Measurements from ENCODE around the gene RNU6-8. TPM values are rescaled to one million over a fixed set of nuclear protein-coding genes. Genes with fewer than 3 reads are reported as not detected.

Gene RNU6-8
- total RNA-seq, 1 experiment from 2014 or later: not detected

DNA sequence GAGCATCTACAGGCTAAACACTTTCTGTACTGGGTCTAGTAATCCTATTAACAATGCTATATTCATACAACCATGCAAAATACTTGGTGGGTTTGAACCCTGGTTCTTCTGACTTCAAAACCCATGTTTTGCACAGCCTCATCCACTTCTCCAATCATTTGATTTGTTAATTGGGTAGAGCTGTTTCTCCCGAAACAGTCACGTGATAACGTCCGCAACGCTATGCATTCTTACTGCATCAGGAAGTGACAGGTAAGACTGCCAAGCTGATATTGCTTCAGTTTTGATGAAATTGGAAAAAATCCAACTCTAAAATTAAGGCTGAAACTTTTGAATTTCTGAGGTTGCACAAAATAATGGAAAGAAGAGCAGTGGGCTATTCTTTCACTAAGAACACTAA, 31.6 kb downstream of the RNU6-8 start:
- no peaks in the 10 kb centered on the region for H3K9me3 ChIP-seq (ENCODE audit: control insufficient read depth in 1 of 2, insufficient read depth in 1 of 2, low read depth in 1 of 2, low read length in 2 of 2)
- no peak overlapping the region for H2AFZ ChIP-seq (ENCODE audit: low read depth, low read length, poor library complexity, severe bottlenecking)
- no peaks in the 10 kb centered on the region for H4K20me1 ChIP-seq (ENCODE audit: insufficient read depth)
- no peaks in the 10 kb centered on the region for H3K9me2 ChIP-seq (ENCODE audit: insufficient read depth)
- no peaks in the 10 kb centered on the region for H3K27me3 ChIP-seq (ENCODE audit: insufficient read depth, low read length)
- no peak overlapping the region for H3K4me3 ChIP-seq (replicated peaks in 1 of 2; ENCODE audit: low read depth in 1 of 2, low read length in 2 of 2)
- H3K9ac ChIP-seq (ENCODE audit: low read length): no peak overlapping the region
- ATAC-seq (no peak), DNase-seq (ENCODE audit: low read depth, low spot score) (no peak)
- intact Hi-C loops (cut with micrococcal nuclease): no loop called here
- no TSS peak for BruUV-seq (replicated peaks)
- POLR2A ChIA-PET: no interaction called here
- TF ChIP-seq YY1 (IDR thresholded peaks at IDR 0.05; ENCODE audit: extremely low read depth, insufficient replicate concordance, low read depth, low read length): no peak
- TF ChIP-seq CBX3 (IDR thresholded peaks at IDR 0.05; ENCODE audit: low read depth): no peak
- TF ChIP-seq EGR1 (IDR thresholded peaks at IDR 0.05; ENCODE audit: low read depth): no peak
- TF ChIP-seq, protein P1, sequence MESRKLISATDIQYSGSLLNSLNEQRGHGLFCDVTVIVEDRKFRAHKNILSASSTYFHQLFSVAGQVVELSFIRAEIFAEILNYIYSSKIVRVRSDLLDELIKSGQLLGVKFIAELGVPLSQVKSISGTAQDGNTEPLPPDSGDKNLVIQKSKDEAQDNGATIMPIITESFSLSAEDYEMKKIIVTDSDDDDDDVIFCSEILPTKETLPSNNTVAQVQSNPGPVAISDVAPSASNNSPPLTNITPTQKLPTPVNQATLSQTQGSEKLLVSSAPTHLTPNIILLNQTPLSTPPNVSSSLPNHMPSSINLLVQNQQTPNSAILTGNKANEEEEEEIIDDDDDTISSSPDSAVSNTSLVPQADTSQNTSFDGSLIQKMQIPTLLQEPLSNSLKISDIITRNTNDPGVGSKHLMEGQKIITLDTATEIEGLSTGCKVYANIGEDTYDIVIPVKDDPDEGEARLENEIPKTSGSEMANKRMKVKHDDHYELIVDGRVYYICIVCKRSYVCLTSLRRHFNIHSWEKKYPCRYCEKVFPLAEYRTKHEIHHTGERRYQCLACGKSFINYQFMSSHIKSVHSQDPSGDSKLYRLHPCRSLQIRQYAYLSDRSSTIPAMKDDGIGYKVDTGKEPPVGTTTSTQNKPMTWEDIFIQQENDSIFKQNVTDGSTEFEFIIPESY (IDR thresholded peaks at IDR 0.05; ENCODE audit: extremely low read depth, insufficient replicate concordance, low read length): no peak
- TF ChIP-seq FOSL1 (IDR thresholded peaks at IDR 0.05; ENCODE audit: low read depth): no peak
- H3K36me3 ChIP-seq (ENCODE audit: control insufficient read depth in 1 of 2, insufficient read depth in 2 of 2, low read length in 2 of 2): no peaks in the 10 kb centered on the region
- no peaks in the 10 kb centered on the region for H3K79me2 ChIP-seq (ENCODE audit: insufficient read depth, low read length)
- CTCF ChIA-PET: no interaction called here
- RAD21 ChIA-PET (ENCODE audit: low non-redundant PET in 1 of 2, low total read pairs in 2 of 2, uncharacterized antibody in 2 of 2, unreplicated experiment in 2 of 2): no interaction called here
- no peak overlapping the region for H3K4me2 ChIP-seq (ENCODE audit: low read length)
- no peak overlapping the region for H3K27ac ChIP-seq (ENCODE audit: low read depth, low read length)
- no peaks in the 10 kb centered on the region for H3K4me1 ChIP-seq (ENCODE audit: control insufficient read depth in 1 of 2, insufficient read depth in 2 of 2, low read length in 2 of 2)

DNA sequence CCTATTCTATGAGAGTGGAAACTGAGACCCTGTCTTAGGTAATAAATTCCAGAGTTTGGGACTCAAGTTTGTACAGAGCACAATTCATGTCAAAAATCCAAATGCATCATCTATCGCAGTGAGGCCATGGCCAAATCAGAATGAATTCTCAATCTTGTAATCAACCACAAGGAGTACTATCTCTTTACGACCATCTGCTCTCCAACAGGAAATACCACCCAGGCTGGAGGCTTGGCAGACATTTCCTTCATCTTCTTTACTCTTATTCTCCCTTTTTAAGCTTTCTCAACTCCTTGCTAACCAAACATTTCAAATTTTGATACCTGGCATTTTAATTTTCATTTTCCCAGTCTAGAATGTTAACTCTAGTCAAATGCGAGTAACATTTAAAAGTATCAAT, 33.9 kb downstream of the RNU6-8 start:
- DNase-seq (ENCODE audit: low read depth, low spot score): no peak
- BruUV-seq (replicated peaks): no TSS peak
- RAD21 ChIA-PET (ENCODE audit: low non-redundant PET in 1 of 2, low total read pairs in 2 of 2, uncharacterized antibody in 2 of 2, unreplicated experiment in 2 of 2): no interaction called here

More for the DNA sequence above, 33.9 kb downstream of the RNU6-8 start:
- Histone ChIP-seq H3K9me2 (ENCODE audit: insufficient read depth) (no peaks in the 10 kb centered on the region), H3K36me3 (ENCODE audit: control insufficient read depth in 1 of 2, insufficient read depth in 2 of 2, low read length in 2 of 2) (no peaks in the 10 kb centered on the region), H3K27ac (ENCODE audit: low read depth, low read length) (no peak overlapping the region), H3K4me1 (ENCODE audit: control insufficient read depth in 1 of 2, insufficient read depth in 2 of 2, low read length in 2 of 2) (no peaks in the 10 kb centered on the region), H3K9ac (ENCODE audit: low read length) (no peak overlapping the region), H3K4me3 (replicated peaks in 1 of 2; ENCODE audit: low read depth in 1 of 2, low read length in 2 of 2) (no peak overlapping the region), H2AFZ (ENCODE audit: low read depth, low read length, poor library complexity, severe bottlenecking) (no peak overlapping the region), H3K4me2 (ENCODE audit: low read length) (no peak overlapping the region), H3K9me3 (ENCODE audit: control insufficient read depth in 1 of 2, insufficient read depth in 1 of 2, low read depth in 1 of 2, low read length in 2 of 2) (no peaks in the 10 kb centered on the region), H4K20me1 (ENCODE audit: insufficient read depth) (no peaks in the 10 kb centered on the region), H3K27me3 (ENCODE audit: insufficient read depth, low read length) (no peaks in the 10 kb centered on the region), H3K79me2 (ENCODE audit: insufficient read depth, low read length) (no peaks in the 10 kb centered on the region)
- ChIA-PET CTCF (no interaction called here), POLR2A (no interaction called here)
- no peak for TF ChIP-seq ZFX (IDR thresholded peaks at IDR 0.05)
- no peak for TF ChIP-seq EZH2phosphoT487 (IDR thresholded peaks at IDR 0.05; ENCODE audit: borderline replicate concordance)
- TF ChIP-seq JUND (IDR thresholded peaks at IDR 0.05): no peak
- TF ChIP-seq, protein P2, sequence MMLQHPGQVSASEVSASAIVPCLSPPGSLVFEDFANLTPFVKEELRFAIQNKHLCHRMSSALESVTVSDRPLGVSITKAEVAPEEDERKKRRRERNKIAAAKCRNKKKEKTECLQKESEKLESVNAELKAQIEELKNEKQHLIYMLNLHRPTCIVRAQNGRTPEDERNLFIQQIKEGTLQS (IDR thresholded peaks at IDR 0.05): no peak
- TF ChIP-seq RAD21 (IDR thresholded peaks at IDR 0.05; ENCODE audit: low read depth): no peak
- TF ChIP-seq FOSL1 (IDR thresholded peaks at IDR 0.05; ENCODE audit: low read depth): no peak
- no peak for TF ChIP-seq SP1 (IDR thresholded peaks at IDR 0.05; ENCODE audit: low read depth)
- TF ChIP-seq CBX3 (IDR thresholded peaks at IDR 0.05; ENCODE audit: low read depth): no peak
- no peak for TF ChIP-seq ZNF274 (IDR thresholded peaks at IDR 0.05; ENCODE audit: low read depth, low read length)
- TF ChIP-seq POLR2AphosphoS5 (IDR thresholded peaks at IDR 0.05; ENCODE audit: low read depth, low read length): no peak
- no peak for TF ChIP-seq SRF (IDR thresholded peaks at IDR 0.05; ENCODE audit: low read depth)
- ATAC-seq: no peak
- intact Hi-C loops (cut with micrococcal nuclease): no loop called here
